NCI-H128 (cell line): ENCODE results near the gene SUFU.
"Not testable (repeated sequence)": the region's sequence is repeated elsewhere in the genome, so short reads cannot be mapped to it uniquely, and the experiment has no call there.

Experiments used
- DNase-seq: peaks from one replicate; lab custom pipeline; 2025; ENCODE audit not compliant: unreplicated experiment; lab: John Stamatoyannopoulos, UW

The SUFU gene

DNA sequence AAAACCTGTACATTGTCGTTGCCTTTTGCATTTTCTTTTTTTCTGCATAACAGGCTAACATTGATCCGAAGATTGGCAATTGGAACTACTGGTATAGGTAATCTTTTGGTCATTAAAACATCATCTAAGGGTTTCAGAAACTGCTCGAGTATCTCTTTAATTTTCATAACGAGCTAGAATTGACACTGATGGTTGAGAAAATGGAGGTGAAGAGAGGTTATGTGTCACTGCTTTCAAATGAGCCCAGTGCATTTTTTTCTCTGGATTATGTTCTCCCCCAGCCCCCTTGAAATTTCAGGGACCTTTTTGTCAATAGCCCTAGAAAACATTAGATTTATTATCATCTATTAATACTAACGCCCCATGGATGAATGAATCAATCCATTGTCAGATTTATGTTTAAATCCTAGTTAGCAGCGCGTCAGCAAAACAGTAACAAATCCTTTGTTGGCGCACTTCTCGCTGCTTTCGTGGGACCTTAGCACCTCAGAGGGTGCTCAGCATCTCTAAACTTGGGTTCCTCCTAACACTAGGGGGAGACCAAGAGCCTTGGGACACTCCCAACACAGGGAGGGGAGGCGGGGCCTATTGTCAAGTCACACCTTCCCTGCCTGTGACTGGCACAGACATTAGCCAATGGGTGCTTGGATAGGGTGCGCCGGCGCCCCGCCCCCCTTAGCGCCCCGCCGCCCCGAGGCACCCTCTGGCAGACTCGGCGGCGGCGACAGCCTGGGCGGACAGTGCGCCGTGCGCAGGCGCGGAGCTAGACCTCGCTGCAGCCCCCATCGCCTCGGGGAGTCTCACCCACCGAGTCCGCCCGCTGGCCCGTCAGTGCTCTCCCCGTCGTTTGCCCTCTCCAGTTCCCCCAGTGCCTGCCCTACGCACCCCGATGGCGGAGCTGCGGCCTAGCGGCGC lies at the start of gene SUFU:
Gene SUFU (plus strand): TSS at position 709 of the 915 bp plus-strand sequence. CDS start 181 bp downstream, at position 890.
- peak; percentile 92 for DNase-seq

DNA sequence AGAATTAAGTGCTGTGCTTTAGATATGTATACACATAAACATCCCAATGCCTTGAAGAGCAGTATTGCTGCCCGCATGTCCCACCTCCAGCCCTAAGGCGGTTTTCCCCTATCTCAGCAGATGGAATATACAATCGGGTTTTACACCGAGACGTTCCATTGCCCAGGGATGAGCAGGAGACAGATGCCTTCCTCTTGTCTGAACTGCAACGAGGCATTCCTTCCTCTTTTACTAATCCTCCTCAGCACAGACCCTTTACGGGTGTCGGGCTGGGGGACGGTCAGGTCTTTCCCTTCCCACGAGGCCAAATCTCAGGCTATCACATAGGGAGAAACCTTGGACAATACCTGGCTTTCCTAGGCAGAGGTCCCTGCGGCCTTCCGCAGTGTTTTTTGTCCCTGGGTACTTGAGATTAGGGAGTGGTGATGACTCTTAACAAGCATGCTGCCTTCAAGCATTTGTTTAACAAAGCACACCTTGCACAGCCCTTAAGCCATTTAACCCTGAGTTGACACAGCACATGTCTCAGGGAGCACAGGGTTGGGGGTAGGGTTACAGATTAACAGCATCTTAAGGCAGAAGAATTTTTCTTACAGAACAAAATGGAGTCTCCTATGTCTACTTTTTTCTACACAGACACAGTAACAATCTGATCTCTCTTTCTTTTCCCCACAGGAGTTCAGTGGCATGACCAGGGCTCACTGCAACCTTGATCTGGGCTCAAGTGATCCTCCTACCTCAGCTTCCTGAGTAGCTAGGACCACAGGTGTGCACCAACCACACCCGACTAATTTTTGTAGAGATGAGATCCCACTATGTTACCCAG lies 48.9 kb upstream of the SUFU start:
- not testable (repeated sequence) for DNase-seq

GRCh38 chr10:102455893-102456471 lies 47.8 kb upstream of the SUFU start:
- DNase-seq = no peak

GRCh38 chr10:102457591-102458150 lies 46.1 kb upstream of the SUFU start:
- no peak for DNase-seq

GRCh38 chr10:102458656-102459055 lies 45.1 kb upstream of the SUFU start:
- no peak for DNase-seq

DNA sequence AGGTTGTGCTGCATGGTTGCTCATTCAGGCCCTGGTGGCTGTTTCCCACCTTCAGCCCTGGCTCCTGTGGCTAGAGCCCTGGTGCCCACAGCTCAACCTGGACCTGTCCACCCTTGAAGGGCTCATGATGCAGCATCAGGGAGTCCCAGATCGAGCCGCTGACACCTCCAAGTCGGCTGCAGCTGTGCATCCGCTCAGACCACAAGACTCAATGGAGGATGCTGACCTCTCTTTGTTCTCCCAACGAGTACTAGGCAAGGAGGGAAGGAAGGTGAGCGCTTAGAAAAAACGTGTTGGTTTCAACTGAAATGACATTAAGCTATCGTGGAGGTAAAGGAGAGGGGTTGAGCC lies 43.0 kb upstream of the SUFU start:
- peak; percentile 55 for DNase-seq

DNA sequence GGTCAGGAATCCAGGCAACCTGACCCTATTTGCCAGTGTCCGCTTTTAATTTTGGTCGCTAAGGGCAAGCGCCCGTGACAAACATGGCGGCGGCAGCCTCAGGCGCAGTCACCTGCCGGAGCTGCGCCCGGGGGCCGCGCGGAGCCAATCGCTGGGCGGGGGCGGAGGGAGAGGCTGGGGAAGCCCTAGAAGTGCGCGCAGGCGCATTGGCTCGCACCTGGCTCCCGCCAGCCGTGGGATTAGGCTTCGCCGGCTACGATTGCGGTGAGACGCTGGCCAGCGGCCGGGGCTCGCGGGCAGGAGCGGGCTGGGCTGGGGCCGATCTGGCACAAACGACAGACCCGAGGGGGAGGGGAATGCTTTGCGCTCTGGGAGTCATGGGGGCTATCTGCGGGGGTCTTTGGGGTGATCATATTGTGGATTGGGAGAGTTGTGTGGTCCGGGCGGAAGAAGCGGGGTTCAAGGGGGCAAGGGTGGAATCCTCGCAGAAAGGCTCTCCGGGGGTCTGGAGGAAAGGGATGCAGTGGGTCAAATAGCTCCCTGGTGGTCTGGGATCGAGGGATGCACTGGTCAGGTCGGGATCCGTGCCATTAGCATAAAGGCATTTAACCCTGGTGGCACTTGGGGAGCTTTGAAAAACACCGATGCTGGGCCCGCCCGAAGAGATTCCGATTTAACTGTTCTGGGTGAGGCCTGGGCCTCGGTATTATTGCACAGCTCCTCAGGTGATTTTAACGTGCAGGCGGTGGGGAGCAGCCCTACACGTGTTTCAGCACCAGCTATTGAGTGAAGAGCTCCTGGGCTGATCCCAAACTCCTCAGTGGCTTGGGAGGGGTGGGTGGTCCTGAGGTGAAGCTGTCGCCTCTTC lies 42.4 kb upstream of the SUFU start:
- peak; percentile 69 for DNase-seq

- no peak for DNase-seq
Observed at GRCh38 chr10:102462512-102463054, 41.2 kb upstream of the SUFU start.

DNA sequence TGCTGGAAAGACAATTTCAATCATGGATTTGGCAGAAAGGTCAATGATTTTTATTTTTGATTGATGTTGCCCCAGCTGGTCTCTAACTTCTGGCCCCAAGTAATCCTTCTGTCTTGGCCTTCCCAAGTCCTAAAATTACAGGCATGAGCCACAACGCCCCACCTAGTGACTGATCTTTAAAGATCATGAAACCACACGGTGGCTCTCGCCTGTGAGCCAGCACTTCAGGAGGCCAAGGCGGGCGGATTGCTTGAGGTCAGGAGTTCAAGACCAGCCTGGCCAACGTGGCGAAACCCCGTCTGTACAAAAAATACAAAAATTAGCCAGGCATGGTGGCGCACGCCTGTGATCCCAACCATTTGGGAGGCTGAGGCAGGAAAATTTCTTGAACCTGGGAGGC lies 39.8 kb upstream of the SUFU start:
- DNase-seq = no peak

GRCh38 chr10:102465466-102465865 lies 38.3 kb upstream of the SUFU start:
- no peak for DNase-seq

- no peak for DNase-seq
Observed at GRCh38 chr10:102467318-102467717, 36.5 kb upstream of the SUFU start.

DNA sequence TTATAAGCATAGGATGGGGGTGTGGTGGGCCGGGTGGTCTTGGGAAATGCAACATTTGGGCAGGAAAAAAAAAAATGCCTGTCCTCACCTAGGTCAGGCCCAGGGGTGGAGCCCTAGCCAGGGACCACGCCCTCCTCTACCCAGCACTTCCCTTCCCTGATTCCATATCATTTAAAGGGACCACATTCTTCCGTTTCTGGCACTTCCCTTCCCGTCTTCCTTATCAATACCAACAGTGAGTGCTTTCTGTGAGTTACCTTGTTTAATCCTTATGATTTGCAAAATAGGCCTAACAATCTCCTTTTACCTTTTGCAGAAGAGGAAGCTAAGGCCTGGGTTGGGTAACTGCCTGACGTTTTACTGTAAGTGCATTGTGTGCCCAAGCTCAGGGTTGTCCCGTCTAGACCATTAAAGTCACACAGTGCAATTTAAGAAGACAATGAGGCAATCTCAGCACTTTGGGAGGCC lies 35.8 kb upstream of the SUFU start:
- no peak for DNase-seq

- DNase-seq = no peak
Observed at GRCh38 chr10:102468683-102469082, 35.1 kb upstream of the SUFU start.

GRCh38 chr10:102470579-102471546 lies 32.9 kb upstream of the SUFU start:
- no peak for DNase-seq

GRCh38 chr10:102473445-102474331 lies 30.1 kb upstream of the SUFU start:
- DNase-seq = no peak

GRCh38 chr10:102475451-102476040 lies 28.2 kb upstream of the SUFU start:
- no peak for DNase-seq

- no peak for DNase-seq
Observed at GRCh38 chr10:102476466-102477141, 27.2 kb upstream of the SUFU start.
